Calu3 (cell line): Measurements from ENCODE around the gene FRMPD4. TPM values are rescaled to one million over a fixed set of nuclear protein-coding genes. Genes with fewer than 3 reads are reported as not detected.

Experiments used
- BruUV-seq: library from RNA; stranded (reverse); fragments of 400-500 nt; replicated peaks from 2 replicates; lab custom pipeline; 2021; lab: Mats Ljungman, UMichigan
- CTCF ChIA-PET: fragments of 300-600 bp; sonication (Branson Sonifier 250); formaldehyde crosslinking; loops from one replicate; lab custom pipeline; 2022; ENCODE audit warnings: antibody characterized with exemption; lab: Charles Lee
- DNase-seq: peaks from one replicate; pipeline ENCODE4 v3.0.0; 2022
- H3K27ac Mint-ChIP-seq: one replicate; pipeline ENCODE4 v1.8.0; 2022; ENCODE audit warnings: mixed read lengths; ENCODE audit not compliant: unreplicated experiment
- H3K27me3 Mint-ChIP-seq: one replicate; pipeline ENCODE4 v1.8.0; 2022; ENCODE audit warnings: mixed read lengths; ENCODE audit not compliant: unreplicated experiment
- H3K36me3 Mint-ChIP-seq: one replicate; pipeline ENCODE4 v1.8.0; 2022; ENCODE audit warnings: mild to moderate bottlenecking, moderate library complexity, mixed read lengths; ENCODE audit not compliant: insufficient read depth, unreplicated experiment
- H3K4me1 Mint-ChIP-seq: one replicate; pipeline ENCODE4 v1.8.0; 2022; ENCODE audit warnings: mild to moderate bottlenecking, low read depth, mixed read lengths; ENCODE audit not compliant: unreplicated experiment
- H3K4me3 Mint-ChIP-seq: one replicate; pipeline ENCODE4 v1.8.0; 2022; ENCODE audit warnings: mild to moderate bottlenecking, low read depth, moderate library complexity, mixed read lengths; ENCODE audit not compliant: unreplicated experiment
- H3K9me3 Mint-ChIP-seq: one replicate; pipeline ENCODE4 v1.8.0; 2022; ENCODE audit warnings: low read depth, mixed read lengths; ENCODE audit not compliant: unreplicated experiment
- CTCF ChIP-seq: fragments of 200-600 bp; IDR thresholded peaks from one replicate; pipeline ENCODE4 v1.8.0; 2022; ENCODE audit warnings: antibody characterized with exemption; ENCODE audit not compliant: unreplicated experiment
- intact Hi-C: fragments of 100-400 bp; cut with micrococcal nuclease; formaldehyde crosslinking; loops from one replicate; pipeline ENCODE4 v1.10.0; 2022; ENCODE audit not compliant: unreplicated experiment
- total RNA-seq: library from RNA; stranded (reverse); gene quantifications from 2 replicates; pipeline ENCODE4 v1.2.3, GENCODE V29; 2022

The FRMPD4 gene
- total RNA-seq, 1 experiment from 2014 or later: not detected

- H3K9me3 Mint-ChIP-seq: no peaks in the 10 kb centered on the region
- no peak overlapping the region for H3K27ac Mint-ChIP-seq
Observed at GRCh38 chrX:12617241-12617640, 479.0 kb downstream of the FRMPD4 start.

GRCh38 chrX:12647230-12647629, 509.0 kb downstream of the FRMPD4 start:
- no peaks in the 10 kb centered on the region for H3K9me3 Mint-ChIP-seq
- no peak overlapping the region for H3K27ac Mint-ChIP-seq
- TF ChIP-seq CTCF: no peak
- H3K36me3 Mint-ChIP-seq: no peaks in the 10 kb centered on the region
- H3K4me3 Mint-ChIP-seq: no peak overlapping the region
- H3K4me1 Mint-ChIP-seq: no peaks in the 10 kb centered on the region
- no peak for DNase-seq
- CTCF ChIA-PET: no interaction called here
- peaks cover 74% of the 10 kb centered on the region for H3K27me3 Mint-ChIP-seq
- intact Hi-C loops: no loop called here
- no TSS peak for BruUV-seq

More at GRCh38 chrX:12617241-12617640, 479.0 kb downstream of the FRMPD4 start:
- Mint-ChIP-seq H3K4me3 (no peak overlapping the region), H3K4me1 (peaks cover 8% of the 10 kb centered on the region), H3K27me3 (no peaks in the 10 kb centered on the region), H3K36me3 (no peaks in the 10 kb centered on the region)
- TF ChIP-seq CTCF: no peak
- no TSS peak for BruUV-seq
- intact Hi-C loops: no loop called here
- no peak for DNase-seq
- CTCF ChIA-PET: no interaction called here

DNA sequence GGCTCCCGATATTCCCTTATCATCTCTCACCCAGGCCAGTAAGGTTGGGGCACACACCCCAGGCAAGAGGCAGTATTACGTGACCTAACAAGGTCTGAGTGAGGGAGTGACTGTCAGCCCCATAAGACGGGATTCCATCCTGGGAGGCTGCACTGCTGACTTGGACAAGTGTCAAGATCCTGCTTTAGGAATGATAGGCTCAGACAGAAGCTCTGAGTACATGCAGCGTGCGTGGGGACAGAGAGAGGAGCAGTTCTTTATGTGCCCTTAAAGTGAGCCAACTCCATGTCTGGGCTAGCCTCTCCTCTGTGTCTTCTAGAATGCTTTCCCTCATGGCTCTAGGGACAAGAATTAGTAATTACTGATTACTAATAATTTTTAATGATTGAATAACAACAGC, 510.7 kb downstream of the FRMPD4 start:
- intact Hi-C loops: no loop called here
- Mint-ChIP-seq H3K4me1 (no peaks in the 10 kb centered on the region), H3K27ac (no peak overlapping the region), H3K4me3 (no peak overlapping the region), H3K36me3 (no peaks in the 10 kb centered on the region), H3K9me3 (no peaks in the 10 kb centered on the region), H3K27me3 (peaks cover 56% of the 10 kb centered on the region)
- CTCF ChIA-PET: no interaction called here
- BruUV-seq: no TSS peak
- TF ChIP-seq CTCF: no peak
- DNase-seq: no peak

DNA sequence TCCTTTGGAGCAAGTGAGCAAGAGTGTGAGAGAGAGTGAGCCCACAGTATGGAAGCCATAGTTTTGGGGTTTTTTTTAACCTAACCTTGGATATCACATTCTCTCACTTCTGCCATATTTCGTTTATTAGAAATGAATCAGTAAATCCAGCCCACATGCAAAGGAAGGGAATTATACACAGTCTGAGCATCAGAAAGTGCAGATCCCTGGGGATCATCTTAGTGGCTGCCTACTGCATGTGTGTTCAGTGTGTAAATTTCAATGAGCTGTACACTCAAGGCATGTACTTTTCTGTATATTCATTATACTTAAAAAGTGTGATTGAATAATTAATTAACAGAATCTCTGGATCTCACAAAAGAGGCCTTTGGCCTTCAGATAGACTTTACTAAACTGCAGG, 519.2 kb downstream of the FRMPD4 start:
- Mint-ChIP-seq H3K27me3 (peaks cover 3% of the 10 kb centered on the region), H3K36me3 (no peaks in the 10 kb centered on the region), H3K4me1 (no peaks in the 10 kb centered on the region), H3K27ac (no peak overlapping the region), H3K9me3 (no peaks in the 10 kb centered on the region), H3K4me3 (no peak overlapping the region)
- CTCF ChIA-PET: no interaction called here
- no peak for DNase-seq
- TF ChIP-seq CTCF: no peak
- BruUV-seq: no TSS peak
- intact Hi-C loops: no loop called here
